Keratinocyte (primary cell): ENCODE measurements around the gene DCT.

Experiments used
- CTCF ChIP-seq, 3 experiments: IDR thresholded peaks in 1 of 3; conservative IDR thresholded peaks in 1 of 3; optimal IDR thresholded peaks in 1 of 3; 2 replicates in 2 of 3; 3 replicates in 1 of 3; pipeline versions ENCODE3 to v1.5.1; 2011; ENCODE audit warnings: low read length in 3 of 3, mild to moderate bottlenecking in 3 of 3, moderate library complexity in 2 of 3, control low read depth in 1 of 3, inconsistent platforms in 1 of 3; ENCODE audit not compliant: insufficient read depth in 2 of 3; ENCODE audit errors: extremely low read depth in 1 of 3
- EZH2 ChIP-seq: IDR thresholded peaks from one replicate; pipeline ENCODE4 v1.6.1; 2012; ENCODE audit warnings: inconsistent platforms, mild to moderate bottlenecking, low read length, moderate library complexity

- TF ChIP-seq CTCF (optimal IDR thresholded peaks at IDR 0.05 in 1 of 3, IDR thresholded peaks at IDR 0.05 in 1 of 3, conservative IDR thresholded peaks at IDR 0.05 in 1 of 3; ENCODE audit: extremely low read depth in 1 of 3, insufficient read depth in 2 of 3, low read length in 3 of 3), result no peak
- TF ChIP-seq EZH2, result no peak
These were observed 64.8 kb downstream of the DCT start for GRCh38 chr13:94414708-94415107.
